Endothelial cell of umbilical vein (primary cell): ENCODE results near the gene KHDC1.

ENCODE experiments used
- CTCF ChIP-seq, 2 donors: IDR thresholded peaks; 1 replicate in 1 of 2; 2 replicates in 1 of 2; pipeline ENCODE4 v1.5.1; 2011; ENCODE audit warnings: low read length in 2 of 2, mild to moderate bottlenecking in 2 of 2, moderate library complexity in 2 of 2, control low read depth in 1 of 2, inconsistent platforms in 1 of 2, low read depth in 1 of 2; ENCODE audit not compliant: insufficient read depth in 1 of 2; ENCODE audit errors: extremely low read depth in 1 of 2
- GATA2 ChIP-seq: IDR thresholded peaks from 2 replicates; pipeline ENCODE4 v1.7.0; 2011; ENCODE audit warnings: low read depth, mild to moderate bottlenecking, moderate library complexity, mixed read lengths, low read length; ENCODE audit not compliant: insufficient read length, insufficient read depth
- POLR2A ChIP-seq: IDR thresholded peaks from 2 replicates; pipeline ENCODE4 v1.6.1; 2012; ENCODE audit warnings: low read depth, mild to moderate bottlenecking, control low read depth, low read length

DNA sequence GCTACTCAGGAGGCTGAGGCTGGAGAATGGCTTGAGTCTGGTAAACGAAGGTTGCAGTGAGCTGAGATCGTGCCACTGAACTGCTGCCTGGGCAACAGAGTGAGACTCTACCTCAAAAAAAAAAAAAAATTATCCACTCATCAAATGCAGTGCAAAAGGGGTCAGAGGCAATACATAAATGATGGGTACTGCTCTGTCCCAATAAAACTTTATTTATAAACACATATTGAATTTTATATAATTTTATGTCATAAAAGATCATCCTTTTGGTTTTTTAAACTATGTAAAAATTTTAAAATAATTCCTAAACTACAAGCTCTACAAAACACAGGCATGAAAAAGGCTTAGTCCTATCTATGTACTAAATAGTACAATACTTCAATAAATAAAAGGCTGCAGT is 10.3 kb downstream of the KHDC1 start:
- TF ChIP-seq POLR2A (no peak), CTCF (IDR thresholded peaks at IDR 0.05; ENCODE audit: extremely low read depth in 1 of 2, insufficient read depth in 1 of 2, low read depth in 1 of 2, low read length in 2 of 2) (no peak), GATA2 (no peak)
